IMR-90 (cell line): ENCODE data around the gene PIP4K2A.

ENCODE experiments used
- MAFK ChIP-seq: IDR thresholded peaks from 2 replicates; pipeline ENCODE4 v1.6.1; 2012; ENCODE audit warnings: low read depth, low read length, improper control_type of control experiment
- POLR2A ChIP-seq: IDR thresholded peaks from 2 replicates; pipeline ENCODE4 v1.6.1; 2012; ENCODE audit warnings: mild to moderate bottlenecking, low read depth, low read length
- RCOR1 ChIP-seq: IDR thresholded peaks from 2 replicates; pipeline ENCODE4 v1.6.1; 2012; ENCODE audit warnings: mild to moderate bottlenecking, low read length, improper control_type of control experiment; ENCODE audit not compliant: insufficient replicate concordance
- SMC3 ChIP-seq: fragments of 150-350 bp; IDR thresholded peaks from 2 replicates; pipeline ENCODE4 v1.6.1; 2016; ENCODE audit warnings: low read depth, mild to moderate bottlenecking, antibody characterized with exemption, low read length, moderate library complexity
- TF ChIP-seq, protein P1 (sequence below): conservative IDR thresholded peaks from 2 replicates; pipeline ENCODE4 v1.5.1; 2012; ENCODE audit warnings: mild to moderate bottlenecking, low read depth, low read length, improper control_type of control experiment

DNA sequence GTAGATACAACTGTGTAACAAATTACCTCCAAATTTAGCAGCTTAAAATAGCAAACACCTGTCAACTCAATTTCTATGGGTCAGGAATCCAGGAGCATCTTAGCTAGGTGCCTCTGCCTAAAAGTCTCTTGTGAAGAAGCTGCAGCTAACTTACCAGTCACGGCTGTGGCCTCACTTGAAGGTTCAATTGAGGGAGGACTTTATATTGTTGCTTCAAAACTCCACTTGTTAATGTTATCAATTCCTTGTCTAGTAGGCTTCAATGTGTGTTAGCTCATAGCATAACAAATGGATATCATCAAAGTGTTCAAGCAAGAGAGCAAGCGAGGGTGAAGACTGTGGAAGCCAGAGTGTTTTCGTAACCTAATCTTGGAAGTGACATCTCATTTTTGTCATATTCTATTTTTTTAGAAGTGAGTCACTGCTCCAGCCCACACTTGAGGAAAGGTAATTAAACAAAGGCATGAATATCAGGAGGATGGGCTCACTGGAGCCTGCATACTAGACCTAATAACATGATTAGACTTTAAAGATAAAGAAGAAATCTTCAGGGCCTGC is 196.1 kb downstream of the PIP4K2A start:
- TF ChIP-seq, protein P1, sequence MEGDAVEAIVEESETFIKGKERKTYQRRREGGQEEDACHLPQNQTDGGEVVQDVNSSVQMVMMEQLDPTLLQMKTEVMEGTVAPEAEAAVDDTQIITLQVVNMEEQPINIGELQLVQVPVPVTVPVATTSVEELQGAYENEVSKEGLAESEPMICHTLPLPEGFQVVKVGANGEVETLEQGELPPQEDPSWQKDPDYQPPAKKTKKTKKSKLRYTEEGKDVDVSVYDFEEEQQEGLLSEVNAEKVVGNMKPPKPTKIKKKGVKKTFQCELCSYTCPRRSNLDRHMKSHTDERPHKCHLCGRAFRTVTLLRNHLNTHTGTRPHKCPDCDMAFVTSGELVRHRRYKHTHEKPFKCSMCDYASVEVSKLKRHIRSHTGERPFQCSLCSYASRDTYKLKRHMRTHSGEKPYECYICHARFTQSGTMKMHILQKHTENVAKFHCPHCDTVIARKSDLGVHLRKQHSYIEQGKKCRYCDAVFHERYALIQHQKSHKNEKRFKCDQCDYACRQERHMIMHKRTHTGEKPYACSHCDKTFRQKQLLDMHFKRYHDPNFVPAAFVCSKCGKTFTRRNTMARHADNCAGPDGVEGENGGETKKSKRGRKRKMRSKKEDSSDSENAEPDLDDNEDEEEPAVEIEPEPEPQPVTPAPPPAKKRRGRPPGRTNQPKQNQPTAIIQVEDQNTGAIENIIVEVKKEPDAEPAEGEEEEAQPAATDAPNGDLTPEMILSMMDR, result no peak
- TF ChIP-seq MAFK (no peak), POLR2A (no peak), SMC3 (no peak), RCOR1 (no peak)
